ENCODE results near the gene GRAMD1B. TPM values are rescaled to one million over a fixed set of nuclear protein-coding genes. Genes with fewer than 3 reads are reported as not detected.
A peak's percentile ranks its signal among the peaks of the same experiment; 100 is the strongest.

The GRAMD1B gene
- total RNA-seq, 1 experiment from 2014 or later = 12.7 TPM

DNA sequence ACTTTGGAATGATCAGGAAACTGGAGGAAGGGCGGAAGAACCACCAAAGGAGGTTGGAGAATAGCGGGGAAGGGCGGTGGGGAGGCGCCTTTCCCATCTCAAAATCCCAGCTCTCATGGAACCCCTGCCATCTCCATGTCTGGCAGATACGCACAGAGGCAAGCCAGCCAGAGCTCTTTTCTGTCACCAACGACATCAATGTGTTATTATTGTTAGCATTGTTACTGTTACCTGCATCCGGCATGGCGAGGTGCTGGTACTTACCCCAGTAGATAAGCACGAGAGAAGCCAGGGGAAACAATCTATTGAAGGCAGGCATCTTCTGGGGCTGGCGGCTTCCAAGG is 223.4 kb downstream of the GRAMD1B start:
- TF ChIP-seq ELF1 (IDR thresholded peaks at IDR 0.05; ENCODE audit: borderline replicate concordance, low read depth) = no peak
- no peak for TF ChIP-seq SIN3A (IDR thresholded peaks at IDR 0.05; ENCODE audit: low read depth)
- TF ChIP-seq FOSL1 (IDR thresholded peaks at IDR 0.05; ENCODE audit: low read depth) = no peak
- no peak for TF ChIP-seq TCF7L2 (IDR thresholded peaks at IDR 0.05; ENCODE audit: borderline replicate concordance, extremely low read depth, insufficient read depth, insufficient read length)
- TF ChIP-seq POLR2A (IDR thresholded peaks at IDR 0.05; ENCODE audit: borderline replicate concordance, extremely low read depth, insufficient read depth, insufficient read length) = no peak
- TF ChIP-seq SP1 (IDR thresholded peaks at IDR 0.05; ENCODE audit: low read depth) = no peak
- no peak for TF ChIP-seq ZNF274 (IDR thresholded peaks at IDR 0.05; ENCODE audit: low read depth, low read length)
- no peak for TF ChIP-seq EGR1 (IDR thresholded peaks at IDR 0.05; ENCODE audit: low read depth)
- no peak for TF ChIP-seq JUND (IDR thresholded peaks at IDR 0.05)
- no peak for TF ChIP-seq EZH2 (IDR thresholded peaks at IDR 0.05)
- no peak for TF ChIP-seq RAD21 (IDR thresholded peaks at IDR 0.05; ENCODE audit: low read depth)
- TF ChIP-seq ZFX (IDR thresholded peaks at IDR 0.05) = no peak
- TF ChIP-seq REST (IDR thresholded peaks at IDR 0.05; ENCODE audit: low read depth) = no peak
- TF ChIP-seq SRF (IDR thresholded peaks at IDR 0.05; ENCODE audit: low read depth) = no peak
- TF ChIP-seq, protein P1, sequence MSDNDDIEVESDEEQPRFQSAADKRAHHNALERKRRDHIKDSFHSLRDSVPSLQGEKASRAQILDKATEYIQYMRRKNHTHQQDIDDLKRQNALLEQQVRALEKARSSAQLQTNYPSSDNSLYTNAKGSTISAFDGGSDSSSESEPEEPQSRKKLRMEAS (IDR thresholded peaks at IDR 0.05) = no peak
- TF ChIP-seq ZBTB33 (IDR thresholded peaks at IDR 0.05; ENCODE audit: extremely low read depth, insufficient replicate concordance, low read length) = no peak
- no peak for TF ChIP-seq ATF3 (IDR thresholded peaks at IDR 0.05)
- TF ChIP-seq POLR2AphosphoS5 (IDR thresholded peaks at IDR 0.05; ENCODE audit: low read depth, low read length) = no peak
- no peak for TF ChIP-seq YY1 (IDR thresholded peaks at IDR 0.05; ENCODE audit: extremely low read depth, insufficient replicate concordance, low read depth, low read length)
- Histone ChIP-seq H3K4me2 (ENCODE audit: low read length) (peak overlapping the region; percentile 84), H3K36me3 (ENCODE audit: control insufficient read depth in 1 of 2, insufficient read depth in 2 of 2, low read length in 2 of 2) (no peaks in the 10 kb centered on the region), H3K27me3 (ENCODE audit: insufficient read depth, low read length) (peaks cover 31% of the 10 kb centered on the region), H3K4me1 (ENCODE audit: control insufficient read depth in 1 of 2, insufficient read depth in 2 of 2, low read length in 2 of 2) (peaks cover 0 to 4% of the 10 kb centered on the region in 2 experiments; a peak in 1 of 4 replicates), H4K20me1 (ENCODE audit: insufficient read depth) (no peaks in the 10 kb centered on the region), H3K9me2 (ENCODE audit: insufficient read depth) (no peaks in the 10 kb centered on the region), H3K9ac (ENCODE audit: low read length) (no peak overlapping the region), H2AFZ (ENCODE audit: low read depth, low read length, poor library complexity, severe bottlenecking) (no peak overlapping the region), H3K79me2 (ENCODE audit: insufficient read depth, low read length) (no peaks in the 10 kb centered on the region), H3K4me3 (replicated peaks in 1 of 2; ENCODE audit: low read depth in 1 of 2, low read length in 2 of 2) (no peak overlapping the region), H3K27ac (ENCODE audit: low read depth, low read length) (no peak overlapping the region), H3K9me3 (ENCODE audit: control insufficient read depth in 1 of 2, insufficient read depth in 1 of 2, low read depth in 1 of 2, low read length in 2 of 2) (no peaks in the 10 kb centered on the region)
- RAD21 ChIA-PET (ENCODE audit: low non-redundant PET in 1 of 2, low total read pairs in 2 of 2, uncharacterized antibody in 2 of 2, unreplicated experiment in 2 of 2) = no interaction called here
- POLR2A ChIA-PET = no interaction called here
- no TSS peak for BruUV-seq (replicated peaks)
- DNase-seq (ENCODE audit: low read depth, low spot score) (no peak), ATAC-seq (no peak)
- intact Hi-C loops (cut with micrococcal nuclease) = no loop called here
- CTCF ChIA-PET = interaction anchor here (1.0 to 2.4 kb wide), 2 partner anchors 54 to 73 kb away, joined by 3 to 10 read pairs; no protein-coding TSS in a partner anchor
